HepG2 (cell line): ENCODE measurements around the gene SSNA1. TPM values are rescaled to one million over a fixed set of nuclear protein-coding genes. Genes with fewer than 3 reads are reported as not detected.
A peak's percentile ranks its signal among the peaks of the same experiment; 100 is the strongest.

Experiments used
- ATAC-seq: fragments of 200-7000 bp; cut with Tn5 transposase; 3 replicates; pipeline ENCODE4 v1.9.1; 2020; ENCODE audit warnings: mild to moderate bottlenecking, moderate library complexity
- BruUV-seq: library from RNA; stranded (reverse); fragments of 400-500 nt; replicated peaks from 2 replicates; lab custom pipeline; 2021; lab: Mats Ljungman, UMichigan
- CTCF ChIA-PET: fragments of 300-600 bp; formaldehyde crosslinking; extraction: SDS; loops from one replicate; lab custom pipeline; 2021; ENCODE audit warnings: low total read pairs, inconsistent platforms, low intra/inter-chr PET ratio; lab: Yijun Ruan, JAX
- POLR2A ChIA-PET: fragments of 350-600 bp; sonication (Branson Sonifier 250); formaldehyde crosslinking; loops from one replicate; lab custom pipeline; 2020; ENCODE audit warnings: antibody characterized with exemption, inconsistent platforms; lab: Yijun Ruan, JAX
- DNase-seq: peaks from one replicate; pipeline ENCODE4 v3.0.0-alpha.2; 2015; ENCODE audit warnings: low spot score
- FAIRE-seq: peaks from 3 replicates; lab custom pipeline; 2011; peaks lifted over from hg19 to GRCh38; lab: Jason Lieb, UNC
- H2AFZ ChIP-seq: one replicate; pipeline ENCODE4 v1.6.1; 2011; ENCODE audit warnings: low read length, inconsistent platforms
- H3K27ac ChIP-seq: fragments of 300-600 bp; 3 replicates; pipeline ENCODE4 v1.8.0; 2011; ENCODE audit warnings: mixed run types, mild to moderate bottlenecking, mixed read lengths, low read length, inconsistent platforms; ENCODE audit not compliant: insufficient read depth; ENCODE audit errors: extremely low read length
- H3K27me3 ChIP-seq, 2 experiments: fragments of 200-600 bp in 1 of 2; 2 replicates in 1 of 2; 3 replicates in 1 of 2; pipeline versions ENCODE4 v1.6.0 to v1.8.0; 2011; ENCODE audit warnings: low read length in 2 of 2, mild to moderate bottlenecking in 2 of 2, moderate library complexity in 2 of 2, inconsistent platforms in 1 of 2; ENCODE audit not compliant: insufficient read depth in 2 of 2, control insufficient read depth in 1 of 2
- H3K36me3 ChIP-seq, 2 experiments: fragments of 200-600 bp in 1 of 2; replicated peaks in 1 of 2; 2 replicates in 1 of 2; 3 replicates in 1 of 2; pipeline versions ENCODE4 v1.5.1 to v1.8.0; 2011; ENCODE audit warnings: low read length in 2 of 2, inconsistent platforms in 1 of 2; ENCODE audit not compliant: insufficient read depth in 2 of 2, control insufficient read depth in 1 of 2
- H3K4me1 ChIP-seq: 2 replicates; pipeline ENCODE4 v1.5.1; 2012; ENCODE audit warnings: low read length, inconsistent platforms; ENCODE audit not compliant: insufficient read depth
- H3K4me2 ChIP-seq: 2 replicates; pipeline ENCODE4 v1.6.0; 2011; ENCODE audit warnings: low read depth, low read length, inconsistent platforms
- H3K4me3 ChIP-seq, 3 experiments: fragments of 200-600 bp in 1 of 3; sonication (generic), shearing (Covaris generic) in 1 of 3; replicated peaks in 1 of 3; 2 replicates each; pipeline ENCODE4 v1.5.1; 2011 to 2016; ENCODE audit warnings: low read length in 3 of 3, inconsistent platforms in 2 of 3, low read depth in 2 of 3, mild to moderate bottlenecking in 2 of 3, control low read depth in 1 of 3, mixed read lengths in 1 of 3; ENCODE audit not compliant: insufficient read depth in 1 of 3
- H3K79me2 ChIP-seq: one replicate; pipeline ENCODE4 v1.6.1; 2011; ENCODE audit warnings: low read length, inconsistent platforms; ENCODE audit not compliant: insufficient read depth
- H3K9ac ChIP-seq: 2 replicates; pipeline ENCODE4 v1.6.0; 2011; ENCODE audit warnings: mild to moderate bottlenecking, low read depth, low read length, inconsistent platforms; ENCODE audit not compliant: insufficient read depth
- H3K9me3 ChIP-seq: 2 replicates; pipeline ENCODE4 v1.5.1; 2012; ENCODE audit warnings: mild to moderate bottlenecking, low read length
- H4K20me1 ChIP-seq: 2 replicates; pipeline ENCODE4 v1.6.0; 2011; ENCODE audit warnings: inconsistent platforms, mild to moderate bottlenecking, low read length, moderate library complexity; ENCODE audit not compliant: insufficient read depth
- EED ChIP-seq: sonication (generic); formaldehyde crosslinking; IDR thresholded peaks from 2 replicates; pipeline ENCODE4 v1.5.0; 2020; ENCODE audit warnings: mild to moderate bottlenecking, missing genetic modification reagents
- EHMT2 ChIP-seq: fragments of 200-600 bp; sonication (generic); IDR thresholded peaks from 2 replicates; pipeline ENCODE4 v1.7.0; 2017; ENCODE audit warnings: antibody characterized with exemption, low read depth, low read length, borderline replicate concordance
- FIP1L1 ChIP-seq: fragments of 200-400 bp; formaldehyde crosslinking; IDR thresholded peaks from 2 replicates; pipeline ENCODE4 v1.6.1; 2018; ENCODE audit warnings: low read depth, mild to moderate bottlenecking, low read length, moderate library complexity, borderline replicate concordance; ENCODE audit not compliant: insufficient read depth
- HDAC2 ChIP-seq: sonication (generic); formaldehyde crosslinking; IDR thresholded peaks from 2 replicates; pipeline ENCODE4 v1.4.0; 2020; ENCODE audit warnings: missing genetic modification reagents
- IRF9 ChIP-seq: sonication (generic); formaldehyde crosslinking; IDR thresholded peaks from 2 replicates; pipeline ENCODE4 v1.8.0; 2022; ENCODE audit warnings: missing genetic modification reagents, mild to moderate bottlenecking, borderline replicate concordance
- KMT2B ChIP-seq: IDR thresholded peaks from 2 replicates; pipeline ENCODE4 v1.6.1; 2016; ENCODE audit warnings: missing genetic modification reagents, missing compliant biosample characterization
- MNT ChIP-seq: fragments of 450-650 bp; IDR thresholded peaks from 2 replicates; pipeline ENCODE4 v1.6.1; 2016
- MZF1 ChIP-seq: sonication (generic); formaldehyde crosslinking; IDR thresholded peaks from 2 replicates; pipeline ENCODE4 v1.8.1; 2023; ENCODE audit warnings: mild to moderate bottlenecking, missing genetic modification reagents, borderline replicate concordance
- POGZ ChIP-seq: sonication (generic); formaldehyde crosslinking; IDR thresholded peaks from 2 replicates; pipeline ENCODE4 v1.4.0; 2020; ENCODE audit warnings: mild to moderate bottlenecking, missing genetic modification reagents
- RCOR2 ChIP-seq: IDR thresholded peaks from 2 replicates; pipeline ENCODE4 v1.6.1; 2016; ENCODE audit warnings: missing biosample characterization, missing genetic modification reagents
- SIX1 ChIP-seq: sonication (generic); formaldehyde crosslinking; IDR thresholded peaks from 2 replicates; pipeline ENCODE4 v1.4.0; 2020; ENCODE audit warnings: missing genetic modification reagents, borderline replicate concordance
- ZFP36L1 ChIP-seq: sonication (generic); formaldehyde crosslinking; IDR thresholded peaks from 2 replicates; pipeline ENCODE4 v1.8.0; 2022; ENCODE audit warnings: mild to moderate bottlenecking, missing genetic modification reagents, moderate library complexity
- ZKSCAN8 ChIP-seq: IDR thresholded peaks from 2 replicates; pipeline ENCODE4 v1.6.1; 2016; ENCODE audit warnings: borderline replicate concordance, missing genetic modification reagents, missing compliant biosample characterization
- ZNF431 ChIP-seq: sonication (generic); formaldehyde crosslinking; IDR thresholded peaks from 2 replicates; pipeline ENCODE4 v1.9.0; 2022; ENCODE audit warnings: missing genetic modification reagents, low read depth, mild to moderate bottlenecking, borderline replicate concordance
- WGBS: methylation state at CpG from one replicate; pipeline ENCODE4 v1.1.6; 2017; ENCODE audit warnings: low lambda C conversion rate; 5-methylcytosine and 5-hydroxymethylcytosine counted together
- in situ Hi-C: cut with HindIII; loops from 2 replicates; pipeline ENCODE4 v1.10.0; 2017; ENCODE audit warnings: low pct_unique_long_range_greater_than_20kb; ENCODE audit not compliant: extremely low pct_ligation_motif_present
- intact Hi-C: fragments of 100-400 bp; cut with micrococcal nuclease; formaldehyde crosslinking; loops from one replicate; pipeline ENCODE4 v1.10.0; 2022; ENCODE audit not compliant: unreplicated experiment
- polyA plus RNA-seq, 8 experiments: library from polyadenylated mRNA; depleted of rRNA in 3 of 8; stranded (reverse) in 7 of 8; unstranded in 1 of 8; fragments of >200 nt; fragmentation: Illumina TruSeq in 4 of 8; extraction: Trizol in 4 of 8; gene quantifications; 2 replicates each; pipeline versions ENCODE4 v1.2.1 to v1.2.3, GENCODE V29; 2011 to 2016; ENCODE audit warnings: low read depth in 4 of 8, missing spikeins in 1 of 8, mixed read lengths in 1 of 8; ENCODE audit not compliant: insufficient read depth in 1 of 8
- total RNA-seq, 5 experiments: library from RNA; depleted of rRNA; stranded (reverse); fragments of >200 nt; fragmentation: Illumina TruSeq; extraction: Trizol; gene quantifications; 2 replicates each; pipeline ENCODE4 v1.2.3, GENCODE V29; 2016; ENCODE audit warnings: low read depth in 1 of 5
- TF ChIP-seq, protein P1 (sequence below): sonication (generic); formaldehyde crosslinking; conservative IDR thresholded peaks from 2 replicates; pipeline ENCODE4 v1.4.0; 2020; ENCODE audit warnings: missing genetic modification reagents

The SSNA1 gene
- total and polyA plus RNA-seq, 2 of the 13 experiments (the other 11 are each of a cell fraction or from before 2014, with no cell fraction given), result 35.9 to 49.4 TPM

- TF ChIP-seq, protein P1, sequence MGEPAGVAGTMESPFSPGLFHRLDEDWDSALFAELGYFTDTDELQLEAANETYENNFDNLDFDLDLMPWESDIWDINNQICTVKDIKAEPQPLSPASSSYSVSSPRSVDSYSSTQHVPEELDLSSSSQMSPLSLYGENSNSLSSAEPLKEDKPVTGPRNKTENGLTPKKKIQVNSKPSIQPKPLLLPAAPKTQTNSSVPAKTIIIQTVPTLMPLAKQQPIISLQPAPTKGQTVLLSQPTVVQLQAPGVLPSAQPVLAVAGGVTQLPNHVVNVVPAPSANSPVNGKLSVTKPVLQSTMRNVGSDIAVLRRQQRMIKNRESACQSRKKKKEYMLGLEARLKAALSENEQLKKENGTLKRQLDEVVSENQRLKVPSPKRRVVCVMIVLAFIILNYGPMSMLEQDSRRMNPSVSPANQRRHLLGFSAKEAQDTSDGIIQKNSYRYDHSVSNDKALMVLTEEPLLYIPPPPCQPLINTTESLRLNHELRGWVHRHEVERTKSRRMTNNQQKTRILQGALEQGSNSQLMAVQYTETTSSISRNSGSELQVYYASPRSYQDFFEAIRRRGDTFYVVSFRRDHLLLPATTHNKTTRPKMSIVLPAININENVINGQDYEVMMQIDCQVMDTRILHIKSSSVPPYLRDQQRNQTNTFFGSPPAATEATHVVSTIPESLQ (CRISPR knock-in tag), result no peak
- TF ChIP-seq EED (CRISPR knock-in tag), result peak; percentile 12; the same call in 1 of the 2 replicates
- TF ChIP-seq, all 625 proteins: peak for 4
Measured at GRCh38 chr9:137168573-137168903, 19.9 kb upstream of the SSNA1 start (continued).

DNA sequence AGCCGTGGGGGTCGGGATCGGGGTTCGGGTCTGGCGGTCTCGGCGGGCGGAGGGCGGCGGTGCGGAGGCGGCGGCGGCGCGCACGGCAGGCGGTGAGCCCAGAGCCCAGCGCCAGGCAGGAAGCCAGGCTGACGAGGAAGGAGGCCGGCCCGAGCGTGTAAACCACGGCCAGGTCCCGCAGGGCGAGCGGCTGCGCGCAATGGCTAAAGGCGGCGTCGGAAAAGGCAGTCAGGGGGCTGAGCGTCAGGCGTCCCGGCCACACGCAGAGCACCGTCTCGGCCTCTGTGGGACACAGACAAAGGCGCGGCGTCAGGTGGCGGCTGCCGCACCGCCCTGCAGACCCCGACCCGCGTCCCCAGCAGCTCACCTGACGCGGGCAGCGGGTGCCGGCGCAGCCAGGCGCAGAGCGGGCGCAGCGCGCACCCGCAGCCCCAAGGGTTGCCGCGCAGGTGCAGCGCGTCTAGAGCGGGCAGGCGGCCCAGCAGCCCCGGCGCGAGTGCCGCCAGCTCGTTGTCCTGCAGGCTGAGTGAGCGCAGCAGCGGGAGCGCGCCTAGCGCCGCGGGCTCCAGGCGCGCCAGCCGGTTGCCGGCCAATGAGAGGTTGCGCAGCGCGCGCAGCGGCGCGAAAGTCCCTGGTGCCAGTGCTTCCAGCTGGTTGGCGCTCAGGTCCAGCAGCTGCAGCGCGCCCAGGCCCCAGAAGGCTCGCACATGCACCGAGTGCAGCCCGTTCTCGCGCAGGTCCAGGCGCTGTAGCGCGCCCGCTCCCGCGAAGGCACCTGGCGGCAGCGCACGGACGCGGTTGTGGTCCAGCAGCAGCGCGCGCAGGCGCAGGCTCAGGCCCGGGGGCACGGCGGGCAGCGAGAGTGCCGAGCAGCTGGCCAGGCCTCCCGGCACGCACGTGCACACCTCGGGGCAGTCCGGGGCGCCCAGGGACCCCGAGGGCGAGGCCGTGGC is 19.3 kb upstream of the SSNA1 start:
- Histone ChIP-seq H3K4me1 (peaks cover 9% of the 10 kb centered on the region), H3K4me2 (peak overlapping the region; percentile 76), H3K79me2 (no peaks in the 10 kb centered on the region), H4K20me1 (no peaks in the 10 kb centered on the region), H3K27me3 (peaks cover 11 to 73% of the 10 kb centered on the region in 2 experiments; a peak in 3 of 5 replicates), H3K4me3 (peak overlapping the region; percentile 21 to 65 (median 47); a peak in 5 of 6 replicates), H3K9me3 (no peaks in the 10 kb centered on the region), H3K36me3 (no peaks in the 10 kb centered on the region), H2AFZ (no peak overlapping the region), H3K9ac (no peak overlapping the region), H3K27ac (no peak overlapping the region)
- POLR2A ChIA-PET, result interaction anchor here (0.6 to 1.7 kb wide), 5 partner anchors 8 to 72 kb away, joined by 3 to 5 read pairs (median 4); partner anchors contain the start of gene TUBB4B
- CTCF ChIA-PET, result no interaction called here
- in situ Hi-C loops, result no loop called here
- DNase-seq (peak; percentile 32), ATAC-seq (peak; percentile 41), FAIRE-seq (no peak)
- 0% methylated on average over 10 of the region's 124 CpGs for WGBS
- no TSS peak for BruUV-seq
- intact Hi-C loops, result no loop called here
- TF ChIP-seq MNT (no peak), RCOR2 (CRISPR knock-in tag) (no peak), MZF1 (CRISPR knock-in tag) (no peak), HDAC2 (CRISPR knock-in tag) (no peak), IRF9 (no peak), ZFP36L1 (CRISPR knock-in tag) (no peak), KMT2B (CRISPR knock-in tag) (no peak), ZNF431 (CRISPR knock-in tag) (no peak), FIP1L1 (no peak), ZKSCAN8 (CRISPR knock-in tag) (no peak), POGZ (CRISPR knock-in tag) (no peak), SIX1 (CRISPR knock-in tag) (no peak), EHMT2 (no peak)
